SK-N-SH treated with all-trans-retinoic acid at 6 μM for 48 hours (cell line): ENCODE measurements around the gene RAB11B.

Experiments used
- ARNTL ChIP-seq: fragments of 450-650 bp; formaldehyde crosslinking; IDR thresholded peaks from 2 replicates; pipeline ENCODE4 v1.5.0; 2020; ENCODE audit warnings: low read depth, mild to moderate bottlenecking, moderate library complexity, borderline replicate concordance
- BACH2 ChIP-seq: fragments of 250-450 bp; sonication (Bioruptor Pico); IDR thresholded peaks from 2 replicates; pipeline ENCODE4 v1.9.0; 2021; ENCODE audit warnings: mild to moderate bottlenecking, borderline replicate concordance
- ESRRG ChIP-seq: fragments of 250-450 bp; sonication (Bioruptor Pico); IDR thresholded peaks from 2 replicates; pipeline ENCODE4 v1.6.1; 2021; ENCODE audit warnings: mild to moderate bottlenecking
- OSR1 ChIP-seq: fragments of 250-450 bp; sonication (Bioruptor Pico); IDR thresholded peaks from 2 replicates; pipeline ENCODE4 v1.8.0; 2022; ENCODE audit warnings: moderate library complexity, mild to moderate bottlenecking, inconsistent platforms
- SNAI2 ChIP-seq: fragments of 250-450 bp; sonication (Bioruptor Pico); IDR thresholded peaks from 2 replicates; pipeline ENCODE4 v1.5.0; 2020; ENCODE audit warnings: mild to moderate bottlenecking, moderate library complexity
- TOX ChIP-seq: fragments of 250-450 bp; sonication (Bioruptor Pico); IDR thresholded peaks from 2 replicates; pipeline ENCODE4 v1.8.0; 2021; ENCODE audit warnings: mild to moderate bottlenecking, moderate library complexity, borderline replicate concordance
- ZFP30 ChIP-seq: fragments of 450-650 bp; formaldehyde crosslinking; IDR thresholded peaks from 2 replicates; pipeline ENCODE4 v1.5.0; 2022; ENCODE audit warnings: mild to moderate bottlenecking, moderate library complexity
- ZNF8 ChIP-seq: fragments of 450-650 bp; formaldehyde crosslinking; IDR thresholded peaks from 2 replicates; pipeline ENCODE4 v1.5.0; 2020; ENCODE audit warnings: mild to moderate bottlenecking, moderate library complexity
- TF ChIP-seq, protein P1 (sequence below): fragments of 250-450 bp; sonication (Bioruptor Pico); IDR thresholded peaks from 2 replicates; pipeline ENCODE4 v1.5.1; 2020; ENCODE audit warnings: low read depth, mild to moderate bottlenecking, moderate library complexity
- TF ChIP-seq, protein P2 (sequence below): fragments of 250-450 bp; sonication (Bioruptor Pico); IDR thresholded peaks from 2 replicates; pipeline ENCODE4 v1.8.0; 2020; ENCODE audit warnings: mild to moderate bottlenecking, moderate library complexity, borderline replicate concordance
- TF ChIP-seq, protein P3 (sequence below): fragments of 250-450 bp; sonication (Bioruptor Pico); IDR thresholded peaks from 2 replicates; pipeline ENCODE4 v1.5.0; 2020; ENCODE audit warnings: mild to moderate bottlenecking, moderate library complexity

DNA sequence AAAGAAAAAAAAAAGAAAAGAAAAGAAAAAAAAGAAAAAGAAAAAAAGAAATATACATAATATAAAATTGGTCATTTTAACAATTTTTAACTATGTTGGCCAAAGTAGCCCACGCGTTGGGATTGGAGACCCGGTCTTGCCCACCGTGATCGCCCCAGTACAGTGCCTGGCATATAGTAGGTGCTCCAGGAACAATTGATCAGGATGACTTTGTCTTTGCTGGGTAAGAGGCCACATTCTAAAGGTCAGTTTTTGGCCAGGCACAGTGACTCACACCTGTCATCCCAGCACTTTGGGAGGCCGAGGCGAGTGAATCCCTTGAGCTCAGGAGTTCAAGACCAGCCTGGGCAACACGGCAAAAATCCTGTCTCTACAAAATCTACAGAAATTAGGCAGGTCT is 30.0 kb upstream of the RAB11B start:
- TF ChIP-seq ARNTL (CRISPR knock-in tag): no peak
- no peak for TF ChIP-seq ZNF8 (CRISPR knock-in tag)
- no peak for TF ChIP-seq ZFP30
- TF ChIP-seq, protein P1, sequence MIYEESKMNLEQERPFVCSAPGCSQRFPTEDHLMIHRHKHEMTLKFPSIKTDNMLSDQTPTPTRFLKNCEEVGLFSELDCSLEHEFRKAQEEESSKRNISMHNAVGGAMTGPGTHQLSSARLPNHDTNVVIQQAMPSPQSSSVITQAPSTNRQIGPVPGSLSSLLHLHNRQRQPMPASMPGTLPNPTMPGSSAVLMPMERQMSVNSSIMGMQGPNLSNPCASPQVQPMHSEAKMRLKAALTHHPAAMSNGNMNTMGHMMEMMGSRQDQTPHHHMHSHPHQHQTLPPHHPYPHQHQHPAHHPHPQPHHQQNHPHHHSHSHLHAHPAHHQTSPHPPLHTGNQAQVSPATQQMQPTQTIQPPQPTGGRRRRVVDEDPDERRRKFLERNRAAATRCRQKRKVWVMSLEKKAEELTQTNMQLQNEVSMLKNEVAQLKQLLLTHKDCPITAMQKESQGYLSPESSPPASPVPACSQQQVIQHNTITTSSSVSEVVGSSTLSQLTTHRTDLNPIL (CRISPR knock-in tag): no peak
- no peak for TF ChIP-seq TOX (CRISPR knock-in tag)
- TF ChIP-seq, protein P2, sequence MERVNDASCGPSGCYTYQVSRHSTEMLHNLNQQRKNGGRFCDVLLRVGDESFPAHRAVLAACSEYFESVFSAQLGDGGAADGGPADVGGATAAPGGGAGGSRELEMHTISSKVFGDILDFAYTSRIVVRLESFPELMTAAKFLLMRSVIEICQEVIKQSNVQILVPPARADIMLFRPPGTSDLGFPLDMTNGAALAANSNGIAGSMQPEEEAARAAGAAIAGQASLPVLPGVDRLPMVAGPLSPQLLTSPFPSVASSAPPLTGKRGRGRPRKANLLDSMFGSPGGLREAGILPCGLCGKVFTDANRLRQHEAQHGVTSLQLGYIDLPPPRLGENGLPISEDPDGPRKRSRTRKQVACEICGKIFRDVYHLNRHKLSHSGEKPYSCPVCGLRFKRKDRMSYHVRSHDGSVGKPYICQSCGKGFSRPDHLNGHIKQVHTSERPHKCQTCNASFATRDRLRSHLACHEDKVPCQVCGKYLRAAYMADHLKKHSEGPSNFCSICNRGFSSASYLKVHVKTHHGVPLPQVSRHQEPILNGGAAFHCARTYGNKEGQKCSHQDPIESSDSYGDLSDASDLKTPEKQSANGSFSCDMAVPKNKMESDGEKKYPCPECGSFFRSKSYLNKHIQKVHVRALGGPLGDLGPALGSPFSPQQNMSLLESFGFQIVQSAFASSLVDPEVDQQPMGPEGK: no peak
- no peak for TF ChIP-seq ESRRG (CRISPR knock-in tag)
- no peak for TF ChIP-seq OSR1 (CRISPR knock-in tag)
- no peak for TF ChIP-seq BACH2 (CRISPR knock-in tag)
- TF ChIP-seq, protein P3, sequence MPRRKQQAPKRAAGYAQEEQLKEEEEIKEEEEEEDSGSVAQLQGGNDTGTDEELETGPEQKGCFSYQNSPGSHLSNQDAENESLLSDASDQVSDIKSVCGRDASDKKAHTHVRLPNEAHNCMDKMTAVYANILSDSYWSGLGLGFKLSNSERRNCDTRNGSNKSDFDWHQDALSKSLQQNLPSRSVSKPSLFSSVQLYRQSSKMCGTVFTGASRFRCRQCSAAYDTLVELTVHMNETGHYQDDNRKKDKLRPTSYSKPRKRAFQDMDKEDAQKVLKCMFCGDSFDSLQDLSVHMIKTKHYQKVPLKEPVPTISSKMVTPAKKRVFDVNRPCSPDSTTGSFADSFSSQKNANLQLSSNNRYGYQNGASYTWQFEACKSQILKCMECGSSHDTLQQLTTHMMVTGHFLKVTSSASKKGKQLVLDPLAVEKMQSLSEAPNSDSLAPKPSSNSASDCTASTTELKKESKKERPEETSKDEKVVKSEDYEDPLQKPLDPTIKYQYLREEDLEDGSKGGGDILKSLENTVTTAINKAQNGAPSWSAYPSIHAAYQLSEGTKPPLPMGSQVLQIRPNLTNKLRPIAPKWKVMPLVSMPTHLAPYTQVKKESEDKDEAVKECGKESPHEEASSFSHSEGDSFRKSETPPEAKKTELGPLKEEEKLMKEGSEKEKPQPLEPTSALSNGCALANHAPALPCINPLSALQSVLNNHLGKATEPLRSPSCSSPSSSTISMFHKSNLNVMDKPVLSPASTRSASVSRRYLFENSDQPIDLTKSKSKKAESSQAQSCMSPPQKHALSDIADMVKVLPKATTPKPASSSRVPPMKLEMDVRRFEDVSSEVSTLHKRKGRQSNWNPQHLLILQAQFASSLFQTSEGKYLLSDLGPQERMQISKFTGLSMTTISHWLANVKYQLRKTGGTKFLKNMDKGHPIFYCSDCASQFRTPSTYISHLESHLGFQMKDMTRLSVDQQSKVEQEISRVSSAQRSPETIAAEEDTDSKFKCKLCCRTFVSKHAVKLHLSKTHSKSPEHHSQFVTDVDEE (CRISPR knock-in tag): no peak
- TF ChIP-seq SNAI2 (CRISPR knock-in tag): no peak
